ENCODE results near the gene MCEMP1. TPM values are rescaled to one million over a fixed set of nuclear protein-coding genes. Genes with fewer than 3 reads are reported as not detected.

The MCEMP1 gene
- polyA plus RNA-seq, 2 of the 4 experiments (the other 2 are of a cell fraction) = 0.17 TPM; not detected in 1

DNA sequence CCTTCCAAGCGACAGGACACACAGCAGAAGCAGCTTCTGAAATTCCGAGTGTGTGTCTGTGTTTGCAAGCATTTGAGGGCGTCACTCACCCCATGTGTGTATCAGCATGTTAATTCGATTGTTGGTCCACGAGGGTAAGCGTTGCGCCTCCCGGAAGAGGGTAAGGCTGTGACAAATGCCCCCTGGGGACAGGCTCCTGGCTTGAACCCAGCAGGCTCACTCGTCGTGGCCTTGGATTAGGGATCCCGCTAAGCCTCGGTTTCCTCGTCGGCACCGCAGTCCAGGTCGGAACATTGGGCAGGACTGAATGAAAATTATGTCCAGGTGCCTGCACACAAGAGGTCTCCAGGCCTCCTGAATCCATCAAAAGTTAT, 40.6 kb upstream of the MCEMP1 start (continued):
- TF ChIP-seq, protein P1, sequence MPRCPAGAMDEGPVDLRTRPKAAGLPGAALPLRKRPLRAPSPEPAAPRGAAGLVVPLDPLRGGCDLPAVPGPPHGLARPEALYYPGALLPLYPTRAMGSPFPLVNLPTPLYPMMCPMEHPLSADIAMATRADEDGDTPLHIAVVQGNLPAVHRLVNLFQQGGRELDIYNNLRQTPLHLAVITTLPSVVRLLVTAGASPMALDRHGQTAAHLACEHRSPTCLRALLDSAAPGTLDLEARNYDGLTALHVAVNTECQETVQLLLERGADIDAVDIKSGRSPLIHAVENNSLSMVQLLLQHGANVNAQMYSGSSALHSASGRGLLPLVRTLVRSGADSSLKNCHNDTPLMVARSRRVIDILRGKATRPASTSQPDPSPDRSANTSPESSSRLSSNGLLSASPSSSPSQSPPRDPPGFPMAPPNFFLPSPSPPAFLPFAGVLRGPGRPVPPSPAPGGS (IDR thresholded peaks at IDR 0.05) = no peak
- TF ChIP-seq FOXS1 (CRISPR knock-in tag; IDR thresholded peaks at IDR 0.05) = no peak
- TF ChIP-seq FOSB (CRISPR knock-in tag; IDR thresholded peaks at IDR 0.05) = no peak

DNA sequence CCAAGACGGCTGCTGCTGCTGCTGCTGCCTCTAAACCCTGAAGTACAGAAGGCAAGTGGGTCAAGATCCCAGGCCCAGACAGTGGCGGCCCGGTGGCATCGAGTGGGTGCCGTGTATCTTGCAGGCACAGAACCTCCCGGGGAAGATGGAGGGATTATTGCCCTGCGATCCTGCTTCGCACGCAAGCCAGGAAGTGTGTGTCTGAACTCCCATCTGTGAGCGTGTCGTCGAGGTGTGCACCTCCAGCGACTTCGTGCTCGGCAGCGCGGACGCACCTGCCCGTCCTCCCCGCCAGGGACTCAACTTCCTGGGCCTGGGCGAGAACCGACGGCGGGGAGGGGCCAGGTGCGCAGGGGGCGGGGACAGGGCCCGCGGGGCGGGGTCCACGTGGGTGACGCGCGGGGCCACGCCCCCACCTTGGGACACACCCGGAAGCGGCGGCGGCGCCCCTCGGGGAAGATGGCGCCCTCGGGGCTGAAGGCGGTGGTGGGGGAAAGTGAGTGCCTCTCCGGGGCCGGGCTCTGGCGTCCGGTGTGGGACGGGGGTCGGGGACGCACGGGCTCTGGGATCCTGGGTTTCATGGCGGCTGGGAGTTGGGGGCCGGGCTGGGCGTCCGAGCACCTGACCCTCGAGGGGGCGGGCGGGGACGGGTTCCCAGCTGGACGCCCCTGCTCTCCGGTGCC, 40.1 kb upstream of the MCEMP1 start, which contains the start of gene STXBP2:
Gene STXBP2, plus strand, starts transcription at position 420 of the 683 bp plus-strand sequence. Its CDS starts 40 bp downstream, at position 460.
- TF ChIP-seq CEBPB (IDR thresholded peaks at IDR 0.05) = no peak
- TF ChIP-seq, protein P2, sequence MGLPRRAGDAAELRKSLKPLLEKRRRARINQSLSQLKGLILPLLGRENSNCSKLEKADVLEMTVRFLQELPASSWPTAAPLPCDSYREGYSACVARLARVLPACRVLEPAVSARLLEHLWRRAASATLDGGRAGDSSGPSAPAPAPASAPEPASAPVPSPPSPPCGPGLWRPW (IDR thresholded peaks at IDR 0.05) = no peak
- TF ChIP-seq HEYL (CRISPR knock-in tag; IDR thresholded peaks at IDR 0.05) = no peak
- no peak for TF ChIP-seq JUNB (IDR thresholded peaks at IDR 0.05)
- no peak for TF ChIP-seq FOXS1 (CRISPR knock-in tag; IDR thresholded peaks at IDR 0.05)
- no peak for TF ChIP-seq SREBF2 (IDR thresholded peaks at IDR 0.05)
- TF ChIP-seq PHF8 (IDR thresholded peaks at IDR 0.05; ENCODE audit: borderline replicate concordance, low read depth) = peak; percentile 73; the same call in 1 of the 2 replicates
- no peak for TF ChIP-seq CHD4 (IDR thresholded peaks at IDR 0.05; ENCODE audit: borderline replicate concordance)
- TF ChIP-seq, protein P3, sequence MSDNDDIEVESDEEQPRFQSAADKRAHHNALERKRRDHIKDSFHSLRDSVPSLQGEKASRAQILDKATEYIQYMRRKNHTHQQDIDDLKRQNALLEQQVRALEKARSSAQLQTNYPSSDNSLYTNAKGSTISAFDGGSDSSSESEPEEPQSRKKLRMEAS (IDR thresholded peaks at IDR 0.05) = peak; percentile 69
- TF ChIP-seq JUN (IDR thresholded peaks at IDR 0.05) = peak in 1 of 2 experiments; percentile 62; a peak in 1 of 5 replicates
- no peak for TF ChIP-seq RAD21 (conservative IDR thresholded peaks at IDR 0.05 in 1 of 2, IDR thresholded peaks at IDR 0.05 in 1 of 2)
- TF ChIP-seq, protein P4, sequence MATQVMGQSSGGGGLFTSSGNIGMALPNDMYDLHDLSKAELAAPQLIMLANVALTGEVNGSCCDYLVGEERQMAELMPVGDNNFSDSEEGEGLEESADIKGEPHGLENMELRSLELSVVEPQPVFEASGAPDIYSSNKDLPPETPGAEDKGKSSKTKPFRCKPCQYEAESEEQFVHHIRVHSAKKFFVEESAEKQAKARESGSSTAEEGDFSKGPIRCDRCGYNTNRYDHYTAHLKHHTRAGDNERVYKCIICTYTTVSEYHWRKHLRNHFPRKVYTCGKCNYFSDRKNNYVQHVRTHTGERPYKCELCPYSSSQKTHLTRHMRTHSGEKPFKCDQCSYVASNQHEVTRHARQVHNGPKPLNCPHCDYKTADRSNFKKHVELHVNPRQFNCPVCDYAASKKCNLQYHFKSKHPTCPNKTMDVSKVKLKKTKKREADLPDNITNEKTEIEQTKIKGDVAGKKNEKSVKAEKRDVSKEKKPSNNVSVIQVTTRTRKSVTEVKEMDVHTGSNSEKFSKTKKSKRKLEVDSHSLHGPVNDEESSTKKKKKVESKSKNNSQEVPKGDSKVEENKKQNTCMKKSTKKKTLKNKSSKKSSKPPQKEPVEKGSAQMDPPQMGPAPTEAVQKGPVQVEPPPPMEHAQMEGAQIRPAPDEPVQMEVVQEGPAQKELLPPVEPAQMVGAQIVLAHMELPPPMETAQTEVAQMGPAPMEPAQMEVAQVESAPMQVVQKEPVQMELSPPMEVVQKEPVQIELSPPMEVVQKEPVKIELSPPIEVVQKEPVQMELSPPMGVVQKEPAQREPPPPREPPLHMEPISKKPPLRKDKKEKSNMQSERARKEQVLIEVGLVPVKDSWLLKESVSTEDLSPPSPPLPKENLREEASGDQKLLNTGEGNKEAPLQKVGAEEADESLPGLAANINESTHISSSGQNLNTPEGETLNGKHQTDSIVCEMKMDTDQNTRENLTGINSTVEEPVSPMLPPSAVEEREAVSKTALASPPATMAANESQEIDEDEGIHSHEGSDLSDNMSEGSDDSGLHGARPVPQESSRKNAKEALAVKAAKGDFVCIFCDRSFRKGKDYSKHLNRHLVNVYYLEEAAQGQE (IDR thresholded peaks at IDR 0.05) = no peak
- TF ChIP-seq EHMT2 (IDR thresholded peaks at IDR 0.05; ENCODE audit: low read depth) = no peak
- TF ChIP-seq RNF2 (IDR thresholded peaks at IDR 0.05; ENCODE audit: borderline replicate concordance, low read depth) = no peak
- TF ChIP-seq, protein P5, sequence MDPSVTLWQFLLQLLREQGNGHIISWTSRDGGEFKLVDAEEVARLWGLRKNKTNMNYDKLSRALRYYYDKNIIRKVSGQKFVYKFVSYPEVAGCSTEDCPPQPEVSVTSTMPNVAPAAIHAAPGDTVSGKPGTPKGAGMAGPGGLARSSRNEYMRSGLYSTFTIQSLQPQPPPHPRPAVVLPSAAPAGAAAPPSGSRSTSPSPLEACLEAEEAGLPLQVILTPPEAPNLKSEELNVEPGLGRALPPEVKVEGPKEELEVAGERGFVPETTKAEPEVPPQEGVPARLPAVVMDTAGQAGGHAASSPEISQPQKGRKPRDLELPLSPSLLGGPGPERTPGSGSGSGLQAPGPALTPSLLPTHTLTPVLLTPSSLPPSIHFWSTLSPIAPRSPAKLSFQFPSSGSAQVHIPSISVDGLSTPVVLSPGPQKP (IDR thresholded peaks at IDR 0.05; ENCODE audit: low read depth, low read length) = no peak
- TF ChIP-seq KDM1A (IDR thresholded peaks at IDR 0.05; ENCODE audit: low read depth) = no peak
- TF ChIP-seq POLR2A (IDR thresholded peaks at IDR 0.05; ENCODE audit: low read length) = peak; percentile 58
- TF ChIP-seq KDM5A (IDR thresholded peaks at IDR 0.05) = no peak
- no peak for TF ChIP-seq HDAC2 (IDR thresholded peaks at IDR 0.05)
- TF ChIP-seq NPAS2 (CRISPR knock-in tag; IDR thresholded peaks at IDR 0.05; ENCODE audit: borderline replicate concordance) = no peak
- TF ChIP-seq RCOR1 (IDR thresholded peaks at IDR 0.05; ENCODE audit: low read depth, low read length) = no peak
- TF ChIP-seq BHLHE40 (IDR thresholded peaks at IDR 0.05; ENCODE audit: low read depth, low read length) = no peak
- TF ChIP-seq, protein P6, sequence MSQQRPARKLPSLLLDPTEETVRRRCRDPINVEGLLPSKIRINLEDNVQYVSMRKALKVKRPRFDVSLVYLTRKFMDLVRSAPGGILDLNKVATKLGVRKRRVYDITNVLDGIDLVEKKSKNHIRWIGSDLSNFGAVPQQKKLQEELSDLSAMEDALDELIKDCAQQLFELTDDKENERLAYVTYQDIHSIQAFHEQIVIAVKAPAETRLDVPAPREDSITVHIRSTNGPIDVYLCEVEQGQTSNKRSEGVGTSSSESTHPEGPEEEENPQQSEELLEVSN (IDR thresholded peaks at IDR 0.05; ENCODE audit: borderline replicate concordance, low read depth) = peak; percentile 64; the same call in 1 of the 2 replicates
- no peak for TF ChIP-seq ZFP36 (IDR thresholded peaks at IDR 0.05; ENCODE audit: borderline replicate concordance, partially characterized antibody)
- ChIA-PET POLR2A (interaction anchor here (1.0 kb wide), 1 partner anchor 31 kb away, joined by 5 read pairs; no protein-coding TSS in a partner anchor), CTCF (interaction anchor here (0.7 to 1.3 kb wide), 2 partner anchors 10 to 44 kb away, joined by 3 read pairs; partner anchors contain the start of gene TRAPPC5)
- 9% methylated on average over 9 of the region's 61 CpGs for WGBS (ENCODE audit: missing lambda C conversion rate)
- DNase-seq (ENCODE audit: low read depth in 1 of 2, low spot score in 1 of 2) = peak; percentile 75 to 77
- Histone ChIP-seq H3K27ac (peak within 1 kb of the TSS; percentile 77 to 98), H3K9me3 (no peaks in the 10 kb centered on the region), H3K4me1 (no peaks in the 10 kb centered on the region), H3K4me2 (peak within 1 kb of the TSS; percentile 75), H3K4me3 (peak within 1 kb of the TSS; percentile 64)
- FAIRE-seq = no peak
- ATAC-seq = peak; percentile 61 to 86
